ENCODE results near the gene ITGB6. TPM values are rescaled to one million over a fixed set of nuclear protein-coding genes. Genes with fewer than 3 reads are reported as not detected.

Gene ITGB6
- total and polyA plus RNA-seq, 2 donors (not counting 1 experiment from before 2014, with no cell fraction given): 0.01 TPM; not detected in 1

DNA sequence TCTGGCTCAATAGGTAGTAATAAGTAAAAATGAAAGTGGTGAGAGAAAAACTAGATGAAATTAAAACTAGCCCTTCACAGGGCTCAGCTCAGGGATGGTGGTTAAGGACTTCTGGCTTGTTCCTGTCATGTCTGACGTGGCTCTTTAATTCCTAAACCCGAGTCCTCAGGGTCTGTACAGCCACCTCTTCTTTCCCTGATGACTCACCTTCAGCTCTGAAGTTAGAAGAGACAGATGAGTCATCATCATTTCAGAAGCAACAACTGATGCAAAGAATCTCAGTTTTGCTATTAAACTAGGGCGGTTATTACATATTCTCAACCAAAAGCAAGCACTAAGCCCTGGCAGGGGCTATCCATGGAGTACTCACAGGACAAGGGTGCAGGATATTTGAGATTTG, 24.0 kb upstream of the ITGB6 start:
- H3K36me3 ChIP-seq (ENCODE audit: control insufficient read depth, insufficient read depth, low read length): no peaks in the 10 kb centered on the region
- H3K4me2 ChIP-seq (ENCODE audit: extremely low read depth, insufficient read depth, low read length): peak overlapping the region; percentile 41
- no peaks in the 10 kb centered on the region for H3K9me3 ChIP-seq (ENCODE audit: control insufficient read depth, insufficient read depth, low read depth, low read length)
- no peak overlapping the region for H3K4me3 ChIP-seq (replicated peaks in 1 of 4; ENCODE audit: control extremely low read depth in 1 of 4, insufficient read depth in 1 of 4, low read depth in 3 of 4, low read length in 4 of 4)
- TF ChIP-seq, protein P1, sequence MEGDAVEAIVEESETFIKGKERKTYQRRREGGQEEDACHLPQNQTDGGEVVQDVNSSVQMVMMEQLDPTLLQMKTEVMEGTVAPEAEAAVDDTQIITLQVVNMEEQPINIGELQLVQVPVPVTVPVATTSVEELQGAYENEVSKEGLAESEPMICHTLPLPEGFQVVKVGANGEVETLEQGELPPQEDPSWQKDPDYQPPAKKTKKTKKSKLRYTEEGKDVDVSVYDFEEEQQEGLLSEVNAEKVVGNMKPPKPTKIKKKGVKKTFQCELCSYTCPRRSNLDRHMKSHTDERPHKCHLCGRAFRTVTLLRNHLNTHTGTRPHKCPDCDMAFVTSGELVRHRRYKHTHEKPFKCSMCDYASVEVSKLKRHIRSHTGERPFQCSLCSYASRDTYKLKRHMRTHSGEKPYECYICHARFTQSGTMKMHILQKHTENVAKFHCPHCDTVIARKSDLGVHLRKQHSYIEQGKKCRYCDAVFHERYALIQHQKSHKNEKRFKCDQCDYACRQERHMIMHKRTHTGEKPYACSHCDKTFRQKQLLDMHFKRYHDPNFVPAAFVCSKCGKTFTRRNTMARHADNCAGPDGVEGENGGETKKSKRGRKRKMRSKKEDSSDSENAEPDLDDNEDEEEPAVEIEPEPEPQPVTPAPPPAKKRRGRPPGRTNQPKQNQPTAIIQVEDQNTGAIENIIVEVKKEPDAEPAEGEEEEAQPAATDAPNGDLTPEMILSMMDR (conservative IDR thresholded peaks at IDR 0.05 in 1 of 2, IDR thresholded peaks at IDR 0.05 in 1 of 2; ENCODE audit: low read depth in 1 of 2, low read length in 2 of 2): no peak
- TF ChIP-seq EZH2 (IDR thresholded peaks at IDR 0.05; ENCODE audit: low read length, missing control alignments): no peak
- H3K9ac ChIP-seq (ENCODE audit: insufficient read depth, low read length): no peak overlapping the region
- no peaks in the 10 kb centered on the region for H4K20me1 ChIP-seq (ENCODE audit: control insufficient read depth, extremely low read depth, insufficient read depth, low read length)
- DNase-seq (ENCODE audit: low read depth in 2 of 2): peak; percentile 93 to 99
- peaks cover 25% of the 10 kb centered on the region for H3K4me1 ChIP-seq (ENCODE audit: control insufficient read depth, extremely low read depth, insufficient read depth, low read length)
- no peak overlapping the region for H2AFZ ChIP-seq (ENCODE audit: low read length)
- no peaks in the 10 kb centered on the region for H3K27me3 ChIP-seq (ENCODE audit: control insufficient read depth, insufficient read depth, low read length)
- H3K79me2 ChIP-seq (ENCODE audit: control insufficient read depth, insufficient read depth, low read length): no peaks in the 10 kb centered on the region
- peak overlapping the region; percentile 34 for H3K27ac ChIP-seq (ENCODE audit: insufficient read depth, low read length)

DNA sequence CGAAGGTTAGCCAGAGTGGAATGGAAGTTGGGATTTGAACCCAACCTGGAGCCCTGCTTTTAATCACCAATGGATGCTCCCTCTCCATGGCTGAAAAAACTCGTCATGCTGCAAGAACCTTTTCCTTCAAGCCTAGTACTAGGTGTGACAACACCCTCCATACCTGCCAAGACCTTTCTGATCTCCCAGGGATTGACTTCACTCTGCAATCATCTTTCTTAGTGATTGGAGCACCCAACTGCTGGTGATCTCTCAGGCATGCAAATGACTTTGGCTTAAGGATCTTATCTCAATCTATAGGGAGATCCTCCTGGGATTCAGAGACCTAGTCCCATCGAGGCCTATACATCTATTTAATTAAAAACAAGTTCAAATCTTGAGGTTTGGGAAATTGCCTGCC, 23.5 kb upstream of the ITGB6 start:
- Histone ChIP-seq H3K9me3 (ENCODE audit: control insufficient read depth, insufficient read depth, low read depth, low read length) (no peaks in the 10 kb centered on the region), H3K4me3 (replicated peaks in 1 of 4; ENCODE audit: control extremely low read depth in 1 of 4, insufficient read depth in 1 of 4, low read depth in 3 of 4, low read length in 4 of 4) (no peak overlapping the region), H3K79me2 (ENCODE audit: control insufficient read depth, insufficient read depth, low read length) (no peaks in the 10 kb centered on the region), H3K36me3 (ENCODE audit: control insufficient read depth, insufficient read depth, low read length) (no peaks in the 10 kb centered on the region), H3K4me1 (ENCODE audit: control insufficient read depth, extremely low read depth, insufficient read depth, low read length) (peaks cover 25% of the 10 kb centered on the region), H4K20me1 (ENCODE audit: control insufficient read depth, extremely low read depth, insufficient read depth, low read length) (no peaks in the 10 kb centered on the region), H3K27me3 (ENCODE audit: control insufficient read depth, insufficient read depth, low read length) (no peaks in the 10 kb centered on the region), H3K27ac (ENCODE audit: insufficient read depth, low read length) (peak overlapping the region; percentile 34), H3K9ac (ENCODE audit: insufficient read depth, low read length) (no peak overlapping the region), H2AFZ (ENCODE audit: low read length) (no peak overlapping the region), H3K4me2 (ENCODE audit: extremely low read depth, insufficient read depth, low read length) (peak overlapping the region; percentile 37)
- no peak for TF ChIP-seq EZH2 (IDR thresholded peaks at IDR 0.05; ENCODE audit: low read length, missing control alignments)
- TF ChIP-seq, protein P1 (conservative IDR thresholded peaks at IDR 0.05 in 1 of 2, IDR thresholded peaks at IDR 0.05 in 1 of 2; ENCODE audit: low read depth in 1 of 2, low read length in 2 of 2): no peak
- no peak for DNase-seq (ENCODE audit: low read depth in 2 of 2)

DNA sequence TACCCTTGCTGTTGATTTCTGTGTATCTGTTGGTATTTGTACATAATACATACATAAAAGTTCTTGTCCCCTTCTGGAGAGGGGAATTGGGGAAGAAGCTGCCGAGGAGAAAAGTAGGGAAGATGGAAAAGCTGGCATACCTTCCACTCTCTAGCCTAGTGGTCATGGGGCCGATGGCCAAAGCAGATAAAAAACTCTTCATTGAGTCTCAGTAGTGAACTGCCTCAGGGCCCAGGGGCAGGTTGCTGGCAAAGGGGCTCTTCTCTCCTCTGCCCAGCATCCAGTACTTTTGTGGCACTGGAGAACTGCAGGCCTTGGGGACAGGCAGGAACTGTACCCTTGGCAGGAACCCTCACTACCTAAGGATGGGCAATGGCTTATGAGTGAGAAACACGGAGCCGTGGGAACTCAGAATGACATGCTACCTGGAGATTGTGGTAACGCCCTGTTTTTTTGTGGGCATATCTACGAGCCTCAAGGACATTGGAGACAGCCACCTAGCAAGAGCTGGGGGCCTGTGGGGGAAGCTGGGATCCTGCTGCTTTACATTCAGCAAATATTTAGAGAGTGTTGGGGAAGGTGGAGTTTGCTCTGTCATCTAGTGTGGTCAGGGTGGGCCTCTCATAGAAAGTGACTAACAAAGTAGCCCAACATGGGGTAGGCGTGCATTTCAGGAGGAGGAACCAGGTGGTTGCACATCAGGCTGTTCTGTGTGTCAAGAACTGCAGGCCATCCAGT, 22.6 kb upstream of the ITGB6 start:
- no peaks in the 10 kb centered on the region for H4K20me1 ChIP-seq (ENCODE audit: control insufficient read depth, extremely low read depth, insufficient read depth, low read length)
- H2AFZ ChIP-seq (ENCODE audit: low read length): no peak overlapping the region
- no peak overlapping the region for H3K9ac ChIP-seq (ENCODE audit: insufficient read depth, low read length)
- no peaks in the 10 kb centered on the region for H3K36me3 ChIP-seq (ENCODE audit: control insufficient read depth, insufficient read depth, low read length)
- DNase-seq (ENCODE audit: low read depth in 2 of 2): no peak
- no peak overlapping the region for H3K27ac ChIP-seq (ENCODE audit: insufficient read depth, low read length)
- H3K9me3 ChIP-seq (ENCODE audit: control insufficient read depth, insufficient read depth, low read depth, low read length): no peaks in the 10 kb centered on the region
- H3K79me2 ChIP-seq (ENCODE audit: control insufficient read depth, insufficient read depth, low read length): no peaks in the 10 kb centered on the region
- H3K4me3 ChIP-seq (replicated peaks in 1 of 4; ENCODE audit: control extremely low read depth in 1 of 4, insufficient read depth in 1 of 4, low read depth in 3 of 4, low read length in 4 of 4): no peak overlapping the region
- no peaks in the 10 kb centered on the region for H3K27me3 ChIP-seq (ENCODE audit: control insufficient read depth, insufficient read depth, low read length)
- H3K4me2 ChIP-seq (ENCODE audit: extremely low read depth, insufficient read depth, low read length): no peak overlapping the region
- peaks cover 25% of the 10 kb centered on the region for H3K4me1 ChIP-seq (ENCODE audit: control insufficient read depth, extremely low read depth, insufficient read depth, low read length)
- no peak for TF ChIP-seq EZH2 (IDR thresholded peaks at IDR 0.05; ENCODE audit: low read length, missing control alignments)
- TF ChIP-seq, protein P1 (conservative IDR thresholded peaks at IDR 0.05 in 1 of 2, IDR thresholded peaks at IDR 0.05 in 1 of 2; ENCODE audit: low read depth in 1 of 2, low read length in 2 of 2): no peak
